ENCODE results near the gene MAJIN. TPM values are rescaled to one million over a fixed set of nuclear protein-coding genes. Genes with fewer than 3 reads are reported as not detected.

MAJIN gene
- total and polyA plus RNA-seq, 2 experiments from 2014 or later = not detected

DNA sequence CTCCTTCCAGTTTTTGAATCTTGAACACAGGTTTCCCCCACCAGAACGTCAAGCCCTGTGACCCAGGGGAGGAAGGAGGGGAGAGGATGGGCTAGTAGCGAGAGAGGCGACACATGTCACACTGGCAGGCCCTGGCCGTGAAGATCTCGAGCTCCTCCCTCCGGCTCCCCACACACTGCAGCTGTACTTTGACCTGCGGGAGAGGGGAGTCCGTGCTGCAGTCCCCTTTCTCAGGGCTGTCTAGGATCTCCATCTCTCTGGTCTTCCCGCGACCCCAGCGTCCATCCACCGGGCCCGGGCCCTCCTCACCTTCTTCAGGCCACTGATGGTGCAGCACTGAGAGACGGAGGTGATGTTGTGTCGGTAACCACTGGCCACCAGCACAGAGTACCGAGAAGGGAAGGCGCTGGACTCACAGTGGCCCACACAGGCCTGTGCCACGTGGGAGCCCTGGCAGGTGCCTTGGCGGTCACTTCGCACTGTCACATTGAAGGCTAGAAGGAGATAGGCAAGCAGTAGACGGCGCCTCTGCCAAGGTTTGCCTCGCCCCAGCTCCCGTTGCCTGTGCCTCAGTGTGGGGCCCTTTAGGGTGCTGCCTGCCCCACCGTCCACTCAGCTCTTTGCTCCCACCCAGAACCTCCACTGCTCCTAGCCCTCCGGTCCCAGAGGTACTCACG, 37.1 kb downstream of the MAJIN start:
- DNase-seq (ENCODE audit: low spot score) (peak; percentile 40), ATAC-seq (peak; percentile 45)
- H2AFZ ChIP-seq = no peak overlapping the region
- no peaks in the 10 kb centered on the region for H4K20me1 ChIP-seq (replicated peaks; ENCODE audit: insufficient read depth)
- H3K36me3 ChIP-seq (ENCODE audit: insufficient read depth) = no peaks in the 10 kb centered on the region
- H3K27ac ChIP-seq (ENCODE audit: low read depth) = no peak overlapping the region
- Mint-ChIP-seq H3K9me3 (no peaks in the 10 kb centered on the region), H3K4me1 (peaks cover 29% of the 10 kb centered on the region), H3K4me3 (no peak overlapping the region; the same call in 2 of the 3 replicates), H3K36me3 (ENCODE audit: low read depth) (no peaks in the 10 kb centered on the region), H3K27ac (no peak overlapping the region), H3K27me3 (ENCODE audit: insufficient read depth, low read depth, poor library complexity) (peaks cover 12% of the 10 kb centered on the region)
- H3K4me2 ChIP-seq = peak overlapping the region; percentile 54; the same call in 1 of the 2 replicates
- no peak overlapping the region for H3K4me3 ChIP-seq
- H3F3A ChIP-seq (replicated peaks; ENCODE audit: low read depth) = no peaks in the 10 kb centered on the region
- H3K79me2 ChIP-seq (replicated peaks; ENCODE audit: insufficient read depth) = no peaks in the 10 kb centered on the region
- H3K27me3 ChIP-seq (ENCODE audit: insufficient read depth) = no peaks in the 10 kb centered on the region
- peaks cover 7% of the 10 kb centered on the region; the same call in 1 of the 2 replicates for H3K4me1 ChIP-seq (ENCODE audit: insufficient read depth)
- TF ChIP-seq CREB1 (CRISPR knock-in tag; IDR thresholded peaks at IDR 0.05; ENCODE audit: low read depth) (no peak), CTCF (conservative IDR thresholded peaks at IDR 0.05; ENCODE audit: low read depth in 2 of 2) (peak in 1 of 2 experiments; percentile 25; a peak in 1 of 4 replicates)
- no peaks in the 10 kb centered on the region for H3K9me2 ChIP-seq (ENCODE audit: insufficient read depth)

DNA sequence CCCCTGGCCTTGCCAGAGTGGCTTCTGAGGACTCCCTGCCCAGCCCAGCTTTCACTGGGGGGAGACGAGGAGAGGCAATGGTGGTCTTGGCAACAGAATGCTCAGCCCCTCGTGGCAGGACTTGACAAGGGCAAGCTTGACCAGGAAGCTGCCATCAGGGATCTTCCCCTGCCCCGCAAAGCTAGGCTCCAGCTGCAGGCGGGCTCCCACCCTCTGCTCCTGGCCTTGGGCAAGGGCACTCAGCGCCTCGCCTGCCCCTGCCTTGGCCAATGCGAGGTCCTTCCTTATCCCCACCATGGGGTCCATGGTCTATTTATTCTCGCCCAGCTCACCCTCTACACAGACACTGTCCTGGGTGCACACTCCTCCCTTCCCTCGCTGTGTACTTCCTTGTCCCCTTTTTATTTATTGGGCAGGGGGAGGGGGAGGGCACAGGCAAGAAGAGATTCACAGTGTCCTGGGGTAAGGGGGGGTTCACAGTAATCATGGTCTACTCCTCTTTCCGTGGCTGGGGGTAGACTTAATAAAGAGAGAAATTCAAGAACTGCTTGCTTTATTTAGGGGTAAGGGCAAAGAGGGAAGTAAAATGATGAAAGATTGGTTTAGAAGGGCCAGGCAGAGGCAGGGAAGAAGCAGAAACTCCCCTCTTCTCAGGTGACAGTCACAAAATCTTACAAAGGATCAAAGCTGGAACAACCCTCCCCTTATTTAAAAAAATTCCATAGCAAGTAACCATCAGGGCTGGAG, 37.8 kb downstream of the MAJIN start:
- Mint-ChIP-seq H3K27ac (no peak overlapping the region), H3K4me1 (peaks cover 29% of the 10 kb centered on the region), H3K36me3 (ENCODE audit: low read depth) (no peaks in the 10 kb centered on the region), H3K4me3 (no peak overlapping the region; the same call in 2 of the 3 replicates), H3K9me3 (no peaks in the 10 kb centered on the region), H3K27me3 (ENCODE audit: insufficient read depth, low read depth, poor library complexity) (peaks cover 16% of the 10 kb centered on the region)
- ATAC-seq (no peak), DNase-seq (ENCODE audit: low spot score) (no peak)
- H3K9me2 ChIP-seq (ENCODE audit: insufficient read depth) = no peaks in the 10 kb centered on the region
- no peaks in the 10 kb centered on the region for H4K20me1 ChIP-seq (replicated peaks; ENCODE audit: insufficient read depth)
- no peaks in the 10 kb centered on the region for H3K27me3 ChIP-seq (ENCODE audit: insufficient read depth)
- no peaks in the 10 kb centered on the region for H3F3A ChIP-seq (replicated peaks; ENCODE audit: low read depth)
- TF ChIP-seq EZH2phosphoT487 (IDR thresholded peaks at IDR 0.05; ENCODE audit: unreplicated experiment) (no peak), POLR2AphosphoS5 (IDR thresholded peaks at IDR 0.05; ENCODE audit: low read depth) (no peak), JUNB (IDR thresholded peaks at IDR 0.05; ENCODE audit: unreplicated experiment) (no peak), NANOG (IDR thresholded peaks at IDR 0.05; ENCODE audit: borderline replicate concordance) (no peak)
- TF ChIP-seq, protein P1, sequence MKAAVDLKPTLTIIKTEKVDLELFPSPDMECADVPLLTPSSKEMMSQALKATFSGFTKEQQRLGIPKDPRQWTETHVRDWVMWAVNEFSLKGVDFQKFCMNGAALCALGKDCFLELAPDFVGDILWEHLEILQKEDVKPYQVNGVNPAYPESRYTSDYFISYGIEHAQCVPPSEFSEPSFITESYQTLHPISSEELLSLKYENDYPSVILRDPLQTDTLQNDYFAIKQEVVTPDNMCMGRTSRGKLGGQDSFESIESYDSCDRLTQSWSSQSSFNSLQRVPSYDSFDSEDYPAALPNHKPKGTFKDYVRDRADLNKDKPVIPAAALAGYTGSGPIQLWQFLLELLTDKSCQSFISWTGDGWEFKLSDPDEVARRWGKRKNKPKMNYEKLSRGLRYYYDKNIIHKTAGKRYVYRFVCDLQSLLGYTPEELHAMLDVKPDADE (IDR thresholded peaks at IDR 0.05) = no peak
- TF ChIP-seq, protein P2, sequence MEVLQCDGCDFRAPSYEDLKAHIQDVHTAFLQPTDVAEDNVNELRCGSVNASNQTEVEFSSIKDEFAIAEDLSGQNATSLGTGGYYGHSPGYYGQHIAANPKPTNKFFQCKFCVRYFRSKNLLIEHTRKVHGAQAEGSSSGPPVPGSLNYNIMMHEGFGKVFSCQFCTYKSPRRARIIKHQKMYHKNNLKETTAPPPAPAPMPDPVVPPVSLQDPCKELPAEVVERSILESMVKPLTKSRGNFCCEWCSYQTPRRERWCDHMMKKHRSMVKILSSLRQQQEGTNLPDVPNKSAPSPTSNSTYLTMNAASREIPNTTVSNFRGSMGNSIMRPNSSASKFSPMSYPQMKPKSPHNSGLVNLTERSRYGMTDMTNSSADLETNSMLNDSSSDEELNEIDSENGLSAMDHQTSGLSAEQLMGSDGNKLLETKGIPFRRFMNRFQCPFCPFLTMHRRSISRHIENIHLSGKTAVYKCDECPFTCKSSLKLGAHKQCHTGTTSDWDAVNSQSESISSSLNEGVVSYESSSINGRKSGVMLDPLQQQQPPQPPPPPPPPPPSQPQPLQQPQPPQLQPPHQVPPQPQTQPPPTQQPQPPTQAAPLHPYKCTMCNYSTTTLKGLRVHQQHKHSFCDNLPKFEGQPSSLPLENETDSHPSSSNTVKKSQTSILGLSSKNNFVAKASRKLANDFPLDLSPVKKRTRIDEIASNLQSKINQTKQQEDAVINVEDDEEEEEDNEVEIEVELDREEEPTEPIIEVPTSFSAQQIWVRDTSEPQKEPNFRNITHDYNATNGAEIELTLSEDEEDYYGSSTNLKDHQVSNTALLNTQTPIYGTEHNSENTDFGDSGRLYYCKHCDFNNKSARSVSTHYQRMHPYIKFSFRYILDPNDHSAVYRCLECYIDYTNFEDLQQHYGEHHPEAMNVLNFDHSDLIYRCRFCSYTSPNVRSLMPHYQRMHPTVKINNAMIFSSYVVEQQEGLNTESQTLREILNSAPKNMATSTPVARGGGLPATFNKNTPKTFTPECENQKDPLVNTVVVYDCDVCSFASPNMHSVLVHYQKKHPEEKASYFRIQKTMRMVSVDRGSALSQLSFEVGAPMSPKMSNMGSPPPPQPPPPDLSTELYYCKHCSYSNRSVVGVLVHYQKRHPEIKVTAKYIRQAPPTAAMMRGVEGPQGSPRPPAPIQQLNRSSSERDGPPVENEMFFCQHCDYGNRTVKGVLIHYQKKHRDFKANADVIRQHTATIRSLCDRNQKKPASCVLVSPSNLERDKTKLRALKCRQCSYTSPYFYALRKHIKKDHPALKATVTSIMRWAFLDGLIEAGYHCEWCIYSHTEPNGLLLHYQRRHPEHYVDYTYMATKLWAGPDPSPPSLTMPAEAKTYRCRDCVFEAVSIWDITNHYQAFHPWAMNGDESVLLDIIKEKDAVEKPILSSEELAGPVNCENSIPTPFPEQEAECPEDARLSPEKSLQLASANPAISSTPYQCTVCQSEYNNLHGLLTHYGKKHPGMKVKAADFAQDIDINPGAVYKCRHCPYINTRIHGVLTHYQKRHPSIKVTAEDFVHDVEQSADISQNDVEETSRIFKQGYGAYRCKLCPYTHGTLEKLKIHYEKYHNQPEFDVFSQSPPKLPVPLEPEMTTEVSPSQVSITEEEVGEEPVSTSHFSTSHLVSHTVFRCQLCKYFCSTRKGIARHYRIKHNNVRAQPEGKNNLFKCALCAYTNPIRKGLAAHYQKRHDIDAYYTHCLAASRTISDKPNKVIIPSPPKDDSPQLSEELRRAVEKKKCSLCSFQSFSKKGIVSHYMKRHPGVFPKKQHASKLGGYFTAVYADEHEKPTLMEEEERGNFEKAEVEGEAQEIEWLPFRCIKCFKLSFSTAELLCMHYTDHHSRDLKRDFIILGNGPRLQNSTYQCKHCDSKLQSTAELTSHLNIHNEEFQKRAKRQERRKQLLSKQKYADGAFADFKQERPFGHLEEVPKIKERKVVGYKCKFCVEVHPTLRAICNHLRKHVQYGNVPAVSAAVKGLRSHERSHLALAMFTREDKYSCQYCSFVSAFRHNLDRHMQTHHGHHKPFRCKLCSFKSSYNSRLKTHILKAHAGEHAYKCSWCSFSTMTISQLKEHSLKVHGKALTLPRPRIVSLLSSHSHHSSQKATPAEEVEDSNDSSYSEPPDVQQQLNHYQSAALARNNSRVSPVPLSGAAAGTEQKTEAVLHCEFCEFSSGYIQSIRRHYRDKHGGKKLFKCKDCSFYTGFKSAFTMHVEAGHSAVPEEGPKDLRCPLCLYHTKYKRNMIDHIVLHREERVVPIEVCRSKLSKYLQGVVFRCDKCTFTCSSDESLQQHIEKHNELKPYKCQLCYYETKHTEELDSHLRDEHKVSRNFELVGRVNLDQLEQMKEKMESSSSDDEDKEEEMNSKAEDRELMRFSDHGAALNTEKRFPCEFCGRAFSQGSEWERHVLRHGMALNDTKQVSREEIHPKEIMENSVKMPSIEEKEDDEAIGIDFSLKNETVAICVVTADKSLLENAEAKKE (CRISPR knock-in tag; IDR thresholded peaks at IDR 0.05) = no peak
- no peak overlapping the region for H3K4me2 ChIP-seq
- H3K36me3 ChIP-seq (ENCODE audit: insufficient read depth) = no peaks in the 10 kb centered on the region
- no peak overlapping the region for H3K27ac ChIP-seq (ENCODE audit: low read depth)
- H3K4me3 ChIP-seq = no peak overlapping the region
- no peak overlapping the region for H2AFZ ChIP-seq
- no peaks in the 10 kb centered on the region for H3K79me2 ChIP-seq (replicated peaks; ENCODE audit: insufficient read depth)
- peaks cover 7% of the 10 kb centered on the region; the same call in 1 of the 2 replicates for H3K4me1 ChIP-seq (ENCODE audit: insufficient read depth)
